GM12873 (cell line): ENCODE results near the gene PUS10.

ENCODE experiments used
- CTCF ChIP-seq: IDR thresholded peaks from 2 replicates; pipeline ENCODE4 v1.5.1; 2012; ENCODE audit warnings: low read depth, mild to moderate bottlenecking, moderate library complexity, low read length, control low read depth; ENCODE audit not compliant: insufficient read depth; ENCODE audit errors: missing control alignments

The PUS10 gene

GRCh38 chr2:61018318-61018755, 282 bp upstream of the PUS10 start:
- no peak for TF ChIP-seq CTCF

DNA sequence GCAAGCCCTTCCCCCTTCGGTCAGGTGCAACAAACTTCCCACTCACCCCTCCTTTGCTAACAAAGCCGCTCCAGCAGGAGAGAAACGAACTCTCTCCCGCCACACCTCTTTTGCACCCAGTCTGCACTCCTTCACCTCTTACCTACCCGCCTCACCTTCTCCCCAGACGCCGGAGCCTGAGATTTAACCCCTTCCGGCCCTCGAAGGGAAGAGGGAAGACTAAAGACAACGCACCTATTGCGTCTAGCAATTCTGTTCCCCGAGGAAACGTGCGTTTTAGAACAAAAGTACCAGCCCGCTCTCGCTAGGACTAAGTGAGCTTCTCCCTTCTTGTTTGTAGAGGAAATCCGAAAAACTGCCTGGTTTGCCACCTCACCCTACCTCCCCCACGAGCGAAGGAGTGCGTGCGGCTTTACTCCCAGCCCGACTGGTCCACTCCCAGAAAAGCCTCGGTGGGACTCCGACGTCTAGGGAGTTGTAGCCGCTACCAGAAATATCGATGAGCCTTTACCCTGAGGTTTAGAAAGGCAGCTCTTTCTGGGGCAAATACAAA, 976 bp downstream of the PUS10 start:
- TF ChIP-seq CTCF: no peak

- no peak for TF ChIP-seq CTCF
Measured at GRCh38 chr2:61016392-61017002, 1.6 kb downstream of the PUS10 start.

DNA sequence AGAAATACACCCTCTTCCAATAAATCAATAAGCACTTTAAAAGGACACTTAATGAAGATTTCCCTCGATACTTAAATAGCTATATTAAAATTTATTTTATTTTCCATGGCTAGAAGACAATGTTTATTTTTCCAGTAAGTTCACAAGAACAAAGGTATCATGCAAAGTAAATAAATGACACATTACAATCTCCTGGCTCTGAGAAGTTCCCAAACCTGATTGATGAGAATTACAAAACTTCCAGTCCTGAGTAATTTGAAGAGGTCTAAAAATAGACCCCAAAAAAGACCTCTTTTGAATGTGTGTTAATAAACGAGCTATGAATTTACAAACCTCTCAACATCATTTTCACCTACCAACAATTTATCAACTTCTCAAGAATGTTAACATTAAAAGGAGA, 2.1 kb downstream of the PUS10 start:
- TF ChIP-seq CTCF: no peak

DNA sequence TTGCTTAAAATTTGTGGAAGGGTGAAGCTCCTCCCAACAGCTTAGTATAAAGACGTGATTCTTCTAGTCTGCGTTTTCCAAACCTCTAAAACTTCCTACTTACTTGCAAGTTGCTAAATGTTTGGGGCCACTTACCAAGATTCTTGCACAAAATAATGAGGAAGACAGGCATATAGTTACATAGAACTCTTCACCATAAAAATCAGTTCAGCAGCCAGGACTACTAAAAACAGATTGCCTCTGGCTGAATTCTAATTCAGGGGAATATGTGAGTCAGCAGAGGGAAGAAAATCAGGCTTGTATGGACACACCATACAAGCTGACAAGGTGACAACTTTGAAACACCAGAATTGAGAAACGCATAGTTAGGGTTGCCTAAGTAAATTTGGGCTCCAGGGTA, 3.3 kb downstream of the PUS10 start:
- no peak for TF ChIP-seq CTCF

DNA sequence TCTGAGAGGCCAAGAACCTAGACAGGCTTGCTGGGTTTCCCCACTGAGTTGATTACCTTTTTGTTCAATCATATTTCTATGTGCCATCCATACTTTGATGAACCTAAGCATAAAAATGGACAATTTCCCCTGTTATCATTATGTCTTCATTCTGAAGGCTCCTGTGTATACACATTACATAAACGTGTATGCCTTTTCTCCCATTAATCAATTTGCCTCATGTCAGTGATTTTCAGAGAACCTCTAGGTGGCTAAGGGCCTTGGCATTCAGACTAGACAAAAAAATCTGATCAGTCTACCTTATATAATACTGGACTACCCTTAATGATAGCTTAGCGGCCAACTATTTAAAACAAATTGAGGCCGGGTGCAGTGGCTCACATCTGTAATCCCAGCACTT, 4.7 kb downstream of the PUS10 start:
- no peak for TF ChIP-seq CTCF

- TF ChIP-seq CTCF: no peak
Measured at GRCh38 chr2:61011678-61012077, 6.4 kb downstream of the PUS10 start.

DNA sequence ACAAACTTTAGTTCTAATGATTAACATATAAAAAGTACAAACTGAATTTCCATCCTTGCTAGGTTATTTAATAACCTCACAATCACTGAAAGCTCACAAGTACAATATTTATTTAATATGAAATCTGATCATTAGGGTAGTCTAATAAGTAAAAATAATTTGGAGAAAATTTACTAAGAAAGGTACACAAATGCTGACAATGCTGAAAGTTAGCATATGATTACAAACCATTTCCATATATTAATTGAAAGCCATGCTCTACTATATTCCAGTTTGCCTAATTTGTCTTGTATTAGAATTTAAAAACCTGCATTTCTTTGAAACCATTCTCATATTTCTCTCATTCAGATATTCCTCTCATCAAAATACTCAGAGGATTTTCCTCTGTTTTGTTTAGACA, 8.7 kb downstream of the PUS10 start:
- no peak for TF ChIP-seq CTCF
